Smooth muscle cell (in vitro differentiated cells): ENCODE measurements around the gene PPM1J. TPM values are rescaled to one million over a fixed set of nuclear protein-coding genes. Genes with fewer than 3 reads are reported as not detected.
A peak's percentile ranks its signal among the peaks of the same experiment; 100 is the strongest.

Experiments used
- DNase-seq: peaks from one replicate; lab custom pipeline; 2025; ENCODE audit not compliant: unreplicated experiment; lab: John Stamatoyannopoulos, UW
- H2AFZ ChIP-seq: fragments of 200-600 bp; sonication (generic); 2 replicates; pipeline ENCODE4 v1.6.0; 2016; ENCODE audit warnings: antibody characterized with exemption, low read depth, mild to moderate bottlenecking
- H3F3A ChIP-seq: fragments of 200-600 bp; sonication (generic); 2 replicates; pipeline ENCODE4 v1.6.0; 2017; ENCODE audit warnings: antibody characterized with exemption, low read depth
- H3K27ac ChIP-seq: fragments of 200-600 bp; sonication (generic); 2 replicates; pipeline ENCODE4 v1.5.1; 2016; ENCODE audit warnings: low read depth, mild to moderate bottlenecking
- H3K27me3 ChIP-seq: fragments of 200-600 bp; sonication (generic); 2 replicates; pipeline ENCODE4 v1.6.1; 2016; ENCODE audit warnings: low read depth, mild to moderate bottlenecking
- H3K36me3 ChIP-seq: fragments of 200-600 bp; sonication (generic); 2 replicates; pipeline ENCODE4 v1.5.1; 2016; ENCODE audit warnings: low read depth
- H3K4me1 ChIP-seq: fragments of 200-600 bp; sonication (generic); 2 replicates; pipeline ENCODE4 v1.5.1; 2016; ENCODE audit warnings: low read depth
- H3K4me2 ChIP-seq: fragments of 200-600 bp; sonication (generic); 2 replicates; pipeline ENCODE4 v1.6.0; 2016; ENCODE audit warnings: mild to moderate bottlenecking
- H3K4me3 ChIP-seq: fragments of 200-600 bp; sonication (generic); 2 replicates; pipeline ENCODE4 v1.5.1; 2016; ENCODE audit warnings: mild to moderate bottlenecking
- H3K79me2 ChIP-seq: fragments of 200-600 bp; sonication (generic); 2 replicates; pipeline ENCODE4 v1.6.0; 2016; ENCODE audit warnings: low read depth, mild to moderate bottlenecking
- H3K9ac ChIP-seq: fragments of 200-600 bp; sonication (generic); 2 replicates; pipeline ENCODE4 v1.6.0; 2016; ENCODE audit warnings: low read depth
- H3K9me3 ChIP-seq: fragments of 200-600 bp; sonication (generic); replicated peaks from 2 replicates; pipeline ENCODE4 v1.5.1; 2016; ENCODE audit warnings: low read depth
- H4K20me1 ChIP-seq: fragments of 200-600 bp; sonication (generic); 2 replicates; pipeline ENCODE4 v1.6.0; 2016; ENCODE audit warnings: low read depth
- WGBS: methylation state at CpG from one replicate; pipeline ENCODE4 v1.1.7; 2016; ENCODE audit warnings: low lambda C conversion rate; 5-methylcytosine and 5-hydroxymethylcytosine counted together
- polyA plus RNA-seq: library from polyadenylated mRNA; unstranded; fragments of >200 nt; fragmentation: Nextera tagmentation; extraction: Ambion mirVana; gene quantifications from 2 replicates; pipeline ENCODE4 v1.2.1, GENCODE V29; 2016
- total RNA-seq: library from RNA; depleted of rRNA; stranded (reverse); fragments of >200 nt; gene quantifications from 2 replicates; pipeline ENCODE4 v1.2.3, GENCODE V29; 2014
- TF ChIP-seq, protein P1 (sequence below): fragments of 200-600 bp; sonication (generic); IDR thresholded peaks from 2 replicates; pipeline ENCODE4 v1.5.1; 2017; ENCODE audit warnings: borderline replicate concordance, mild to moderate bottlenecking, antibody characterized with exemption; ENCODE audit not compliant: insufficient read depth, poor library complexity, severe bottlenecking

Gene PPM1J
- total and polyA plus RNA-seq, 2 experiments from 2014 or later, result 1.2 to 5.2 TPM

DNA sequence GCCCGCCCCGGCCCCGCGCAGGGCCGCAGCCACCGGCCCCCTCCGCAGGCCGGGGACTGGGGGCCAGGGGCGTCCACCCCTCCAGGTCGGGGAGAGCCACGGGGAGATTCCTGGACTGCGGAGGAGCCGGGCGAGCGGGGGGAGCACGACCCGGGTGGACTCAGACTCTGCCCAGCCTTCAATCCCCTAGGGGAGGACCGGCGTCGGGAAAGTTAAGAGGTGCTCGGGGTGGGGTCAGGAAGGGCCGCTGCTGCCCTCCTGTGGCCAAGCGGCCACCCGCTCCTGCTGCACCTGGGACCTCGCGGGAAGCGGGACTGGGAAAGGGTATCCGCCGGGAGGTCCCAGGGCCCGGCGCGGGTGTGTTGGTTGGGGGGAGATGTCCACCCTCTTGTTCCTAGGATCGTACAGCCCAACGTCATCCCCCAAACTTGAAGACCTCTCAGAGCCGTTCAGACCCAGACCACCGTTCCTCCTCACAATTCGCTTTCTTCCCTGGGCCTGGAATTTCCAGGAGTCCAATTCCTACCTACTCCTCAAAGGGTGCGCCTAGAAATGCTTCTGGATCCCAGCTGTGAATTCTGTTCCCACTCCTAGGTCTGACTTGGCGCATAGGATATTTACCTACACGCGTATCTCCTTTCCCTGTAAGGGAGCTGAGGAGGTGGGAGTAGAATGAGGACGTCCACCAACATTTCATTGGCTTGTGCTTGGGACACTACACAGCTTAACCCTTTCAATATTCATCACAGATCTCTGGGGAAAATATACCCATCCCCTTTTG is 7.7 kb downstream of the PPM1J start:
- Histone ChIP-seq H3K4me2 (peak overlapping the region; percentile 98), H3K9me3 (no peaks in the 10 kb centered on the region), H3K79me2 (peaks cover 29% of the 10 kb centered on the region), H3F3A (peaks cover 28% of the 10 kb centered on the region), H3K36me3 (no peaks in the 10 kb centered on the region), H3K9ac (peak overlapping the region; percentile 34), H3K27me3 (no peaks in the 10 kb centered on the region), H4K20me1 (peaks cover 21% of the 10 kb centered on the region), H3K4me1 (peaks cover 25% of the 10 kb centered on the region), H2AFZ (peak overlapping the region; percentile 47), H3K4me3 (peak overlapping the region; percentile 98), H3K27ac (no peak overlapping the region)
- peak; percentile 54 for DNase-seq
- 13% methylated on average over 19 of the region's 42 CpGs for WGBS
- TF ChIP-seq, protein P1, sequence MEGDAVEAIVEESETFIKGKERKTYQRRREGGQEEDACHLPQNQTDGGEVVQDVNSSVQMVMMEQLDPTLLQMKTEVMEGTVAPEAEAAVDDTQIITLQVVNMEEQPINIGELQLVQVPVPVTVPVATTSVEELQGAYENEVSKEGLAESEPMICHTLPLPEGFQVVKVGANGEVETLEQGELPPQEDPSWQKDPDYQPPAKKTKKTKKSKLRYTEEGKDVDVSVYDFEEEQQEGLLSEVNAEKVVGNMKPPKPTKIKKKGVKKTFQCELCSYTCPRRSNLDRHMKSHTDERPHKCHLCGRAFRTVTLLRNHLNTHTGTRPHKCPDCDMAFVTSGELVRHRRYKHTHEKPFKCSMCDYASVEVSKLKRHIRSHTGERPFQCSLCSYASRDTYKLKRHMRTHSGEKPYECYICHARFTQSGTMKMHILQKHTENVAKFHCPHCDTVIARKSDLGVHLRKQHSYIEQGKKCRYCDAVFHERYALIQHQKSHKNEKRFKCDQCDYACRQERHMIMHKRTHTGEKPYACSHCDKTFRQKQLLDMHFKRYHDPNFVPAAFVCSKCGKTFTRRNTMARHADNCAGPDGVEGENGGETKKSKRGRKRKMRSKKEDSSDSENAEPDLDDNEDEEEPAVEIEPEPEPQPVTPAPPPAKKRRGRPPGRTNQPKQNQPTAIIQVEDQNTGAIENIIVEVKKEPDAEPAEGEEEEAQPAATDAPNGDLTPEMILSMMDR, result peak; percentile 83

DNA sequence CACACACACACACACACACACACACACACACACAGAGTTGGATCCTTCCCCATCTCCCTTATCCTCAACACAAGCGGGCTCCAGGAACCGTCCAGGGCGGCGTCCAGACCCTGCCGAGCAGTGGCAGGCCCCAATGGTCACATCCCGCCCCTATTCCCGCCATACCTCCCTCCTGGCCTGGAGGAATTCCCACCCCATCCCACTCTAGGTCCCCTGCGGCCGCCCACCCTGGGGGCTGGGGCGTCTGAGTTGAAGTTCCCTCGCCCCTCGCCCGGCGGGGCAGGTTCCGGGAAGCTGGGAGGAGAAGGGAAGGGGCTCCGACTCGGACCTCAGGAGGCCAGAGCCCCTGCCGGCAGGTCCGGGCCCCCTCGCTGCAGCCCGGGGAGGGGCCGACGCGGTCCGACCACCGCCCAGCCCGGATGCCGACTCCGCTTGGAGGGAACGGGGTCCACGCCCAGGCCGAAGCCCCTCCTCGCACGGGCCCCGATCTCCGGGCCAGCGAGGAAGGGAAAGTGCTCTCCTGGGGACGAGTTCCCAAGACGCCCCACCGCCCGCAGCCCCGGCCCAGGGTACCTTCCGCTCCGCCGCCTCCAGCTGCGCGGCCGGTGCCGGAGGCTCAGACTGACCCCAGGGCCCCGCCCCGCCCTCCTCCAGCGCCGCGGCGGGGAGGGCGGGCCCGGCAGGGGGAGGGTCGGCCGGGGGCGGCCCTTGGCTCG is 8.5 kb downstream of the PPM1J start, which contains the start of gene RHOC:
RHOC (minus strand) TSS at position 623 of the 716 bp plus-strand sequence. CDS start 3,328 bp downstream, outside the sequence.
- peak within 1 kb of the TSS; percentile 98 for H3K4me3 ChIP-seq
- H3K4me1 ChIP-seq, result peaks cover 25% of the 10 kb centered on the region
- no peak for DNase-seq
- TF ChIP-seq, protein P1, result no peak
- no peaks in the 10 kb centered on the region for H3K36me3 ChIP-seq
- H3F3A ChIP-seq, result peaks cover 35% of the 10 kb centered on the region
- peaks cover 21% of the 10 kb centered on the region for H4K20me1 ChIP-seq
- peak within 1 kb of the TSS; percentile 47 for H2AFZ ChIP-seq
- H3K27ac ChIP-seq, result peak within 1 kb of the TSS; percentile 85
- H3K4me2 ChIP-seq, result peak within 1 kb of the TSS; percentile 98
- WGBS, result under 1% methylated on average over 21 of the region's 61 CpGs
- H3K9me3 ChIP-seq, result no peaks in the 10 kb centered on the region
- H3K9ac ChIP-seq, result peak within 1 kb of the TSS; percentile 83
- peaks cover 29% of the 10 kb centered on the region for H3K79me2 ChIP-seq
- H3K27me3 ChIP-seq, result no peaks in the 10 kb centered on the region

DNA sequence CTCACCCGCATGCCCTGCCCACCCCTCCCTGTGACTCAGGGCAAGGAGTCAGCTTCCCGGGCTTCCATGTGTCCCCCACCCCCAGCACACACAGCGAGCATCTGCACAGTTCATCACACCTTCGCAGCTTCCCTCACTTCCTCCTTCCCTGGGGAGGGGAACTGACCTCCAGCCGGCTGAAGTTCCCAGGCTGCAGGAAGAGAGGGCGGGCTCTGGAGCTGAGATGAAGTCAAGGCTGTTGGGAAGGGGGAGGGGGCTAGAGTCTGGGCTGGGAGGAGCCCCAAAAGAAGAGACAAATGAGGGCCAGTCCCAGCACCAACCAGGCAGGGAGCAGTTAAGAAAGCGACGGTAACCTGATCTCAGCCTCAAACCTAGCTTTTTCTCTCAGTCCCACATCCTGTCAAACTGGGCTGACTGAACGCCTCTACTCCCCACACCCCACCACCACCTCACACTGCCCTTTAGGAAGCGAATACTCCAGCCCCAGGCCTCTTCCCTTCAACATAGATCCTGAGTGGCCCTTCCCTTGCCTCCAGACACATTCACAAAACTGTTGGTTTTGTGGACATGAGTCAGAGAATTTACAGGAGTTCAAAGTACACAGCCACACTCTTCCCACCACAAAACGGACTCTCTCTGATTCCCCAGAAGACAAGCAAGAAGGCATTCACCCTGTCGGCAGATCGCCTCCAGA is 10.1 kb downstream of the PPM1J start:
- H3K79me2 ChIP-seq, result peaks cover 29% of the 10 kb centered on the region

More for the DNA sequence above, 10.1 kb downstream of the PPM1J start:
- no peaks in the 10 kb centered on the region for H3K9me3 ChIP-seq
- peak overlapping the region; percentile 98 for H3K4me2 ChIP-seq
- H3K27ac ChIP-seq, result peak overlapping the region; percentile 85
- H3K4me3 ChIP-seq, result peak overlapping the region; percentile 98
- H2AFZ ChIP-seq, result no peak overlapping the region
- peaks cover 41% of the 10 kb centered on the region for H3F3A ChIP-seq
- DNase-seq, result peak; percentile 41
- H4K20me1 ChIP-seq, result peaks cover 21% of the 10 kb centered on the region
- no peaks in the 10 kb centered on the region for H3K36me3 ChIP-seq
- under 1% methylated on average over 13 of the region's 13 CpGs for WGBS
- H3K4me1 ChIP-seq, result peaks cover 40% of the 10 kb centered on the region
- H3K27me3 ChIP-seq, result no peaks in the 10 kb centered on the region
- TF ChIP-seq, protein P1, result no peak
- H3K9ac ChIP-seq, result peak overlapping the region; percentile 72
